Fibroblast of pulmonary artery (primary cell): ENCODE results near the gene COL18A1.

Source experiments
- DNase-seq: peaks from one replicate; pipeline ENCODE4 v3.0.0-alpha.2; 2010; ENCODE audit warnings: low read depth
- H3K4me3 ChIP-seq: replicated peaks from 2 replicates; pipeline ENCODE4 v1.5.1; 2011; ENCODE audit warnings: low read depth, mild to moderate bottlenecking, control low read depth, low read length, moderate library complexity
- CTCF ChIP-seq: IDR thresholded peaks from 2 replicates; pipeline ENCODE4 v1.5.1; 2011; ENCODE audit warnings: mild to moderate bottlenecking, control low read depth, low read length, inconsistent platforms; ENCODE audit errors: missing control alignments

Gene COL18A1

GRCh38 chr21:45384656-45385548, 20.1 kb upstream of the COL18A1 start:
- TF ChIP-seq CTCF = no peak
- DNase-seq = no peak
- H3K4me3 ChIP-seq = no peak overlapping the region

GRCh38 chr21:45385549-45386050, 19.4 kb upstream of the COL18A1 start:
- no peak overlapping the region for H3K4me3 ChIP-seq
- no peak for DNase-seq
- TF ChIP-seq CTCF = no peak

- H3K4me3 ChIP-seq = no peak overlapping the region
- DNase-seq = no peak
Measured at GRCh38 chr21:45386336-45386727, 18.6 kb upstream of the COL18A1 start.

GRCh38 chr21:45386728-45387371, 18.1 kb upstream of the COL18A1 start:
- DNase-seq = peak; percentile 89
- H3K4me3 ChIP-seq = no peak overlapping the region
- TF ChIP-seq CTCF = peak; percentile 42

More at GRCh38 chr21:45386336-45386727, 18.6 kb upstream of the COL18A1 start:
- no peak for TF ChIP-seq CTCF

- no peak for TF ChIP-seq CTCF
- no peak for DNase-seq
- H3K4me3 ChIP-seq = no peak overlapping the region
Measured at GRCh38 chr21:45387506-45387905, 17.5 kb upstream of the COL18A1 start.

GRCh38 chr21:45388011-45388521, 16.9 kb upstream of the COL18A1 start:
- H3K4me3 ChIP-seq = no peak overlapping the region
- no peak for DNase-seq
- TF ChIP-seq CTCF = no peak
